ENCODE data around the gene C1orf53.

Gene C1orf53

GRCh38 chr1:197915862-197916499, 13.6 kb downstream of the C1orf53 start (continued):
- peak; percentile 61 for TF ChIP-seq ZBTB8A (tag by site-specific recombination; IDR thresholded peaks at IDR 0.05)
- no peak for TF ChIP-seq ZNF350 (tag by site-specific recombination; IDR thresholded peaks at IDR 0.05)
- no peak for TF ChIP-seq ZNF645 (tag by site-specific recombination; IDR thresholded peaks at IDR 0.05)
- TF ChIP-seq ZNF223 (tag by site-specific recombination; IDR thresholded peaks at IDR 0.05), result no peak
- peak; percentile 60 for TF ChIP-seq ZNF629 (tag by site-specific recombination; IDR thresholded peaks at IDR 0.05)
- no peak for TF ChIP-seq ZBTB44 (tag by site-specific recombination; IDR thresholded peaks at IDR 0.05)
- TF ChIP-seq, protein P1, sequence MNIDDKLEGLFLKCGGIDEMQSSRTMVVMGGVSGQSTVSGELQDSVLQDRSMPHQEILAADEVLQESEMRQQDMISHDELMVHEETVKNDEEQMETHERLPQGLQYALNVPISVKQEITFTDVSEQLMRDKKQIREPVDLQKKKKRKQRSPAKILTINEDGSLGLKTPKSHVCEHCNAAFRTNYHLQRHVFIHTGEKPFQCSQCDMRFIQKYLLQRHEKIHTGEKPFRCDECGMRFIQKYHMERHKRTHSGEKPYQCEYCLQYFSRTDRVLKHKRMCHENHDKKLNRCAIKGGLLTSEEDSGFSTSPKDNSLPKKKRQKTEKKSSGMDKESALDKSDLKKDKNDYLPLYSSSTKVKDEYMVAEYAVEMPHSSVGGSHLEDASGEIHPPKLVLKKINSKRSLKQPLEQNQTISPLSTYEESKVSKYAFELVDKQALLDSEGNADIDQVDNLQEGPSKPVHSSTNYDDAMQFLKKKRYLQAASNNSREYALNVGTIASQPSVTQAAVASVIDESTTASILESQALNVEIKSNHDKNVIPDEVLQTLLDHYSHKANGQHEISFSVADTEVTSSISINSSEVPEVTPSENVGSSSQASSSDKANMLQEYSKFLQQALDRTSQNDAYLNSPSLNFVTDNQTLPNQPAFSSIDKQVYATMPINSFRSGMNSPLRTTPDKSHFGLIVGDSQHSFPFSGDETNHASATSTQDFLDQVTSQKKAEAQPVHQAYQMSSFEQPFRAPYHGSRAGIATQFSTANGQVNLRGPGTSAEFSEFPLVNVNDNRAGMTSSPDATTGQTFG (tag by site-specific recombination; IDR thresholded peaks at IDR 0.05; ENCODE audit: borderline replicate concordance), result no peak
- 0 out of 2 replicates have a peak, but pooled peaks have one; percentile 52 for TF ChIP-seq ZNF2 (tag by site-specific recombination; IDR thresholded peaks at IDR 0.05)
- peak; percentile 36; the same call in 1 of the 2 replicates for TF ChIP-seq ZNF610 (tag by site-specific recombination; IDR thresholded peaks at IDR 0.05; ENCODE audit: borderline replicate concordance)
- 0 out of 2 replicates have a peak, but pooled peaks have one; percentile 24 for TF ChIP-seq EGR2 (tag by site-specific recombination; IDR thresholded peaks at IDR 0.05; ENCODE audit: low read depth)
- peak; percentile 20; the same call in 1 of the 2 replicates for TF ChIP-seq SP7 (tag by site-specific recombination; IDR thresholded peaks at IDR 0.05)
- no peak for TF ChIP-seq ZNF362 (tag by site-specific recombination; IDR thresholded peaks at IDR 0.05)
- no peak for TF ChIP-seq ZBTB6 (tag by site-specific recombination; IDR thresholded peaks at IDR 0.05)

DNA sequence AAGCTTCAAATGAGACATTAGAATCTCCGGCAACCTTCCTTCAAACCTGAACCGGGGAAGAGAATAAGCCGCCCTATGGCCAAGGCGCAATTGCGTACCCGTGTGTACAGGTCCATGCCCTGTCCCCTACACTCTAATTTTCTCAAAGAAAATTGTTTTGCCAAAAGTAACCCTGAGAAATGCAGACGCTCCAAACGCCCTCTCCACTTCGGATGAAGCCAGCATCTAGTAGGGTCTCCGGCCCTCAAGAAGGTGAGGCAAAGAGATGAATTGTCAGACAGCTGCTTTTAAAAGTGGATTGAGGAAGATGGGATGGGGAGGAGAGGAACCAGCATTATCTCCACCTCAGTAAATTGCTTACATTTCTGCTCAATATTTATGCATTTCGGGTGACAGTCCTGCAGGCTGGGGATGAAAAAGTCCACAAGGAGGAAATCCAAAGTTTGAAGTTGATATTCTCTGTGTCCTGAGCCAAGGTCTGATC, 14.1 kb downstream of the C1orf53 start:
- H3K27ac ChIP-seq (ENCODE audit: extremely low read depth, low read depth, low read length), result no peak overlapping the region

More for the DNA sequence above, 14.1 kb downstream of the C1orf53 start:
- ChIA-PET POLR2A (interaction anchor here (0.5 to 2.0 kb wide), 6 partner anchors 8 to 316 kb away, joined by 3 to 16 read pairs (median 4); partner anchors contain the start of genes C1orf53 and NEK7), CTCF (interaction anchor here (0.6 to 2.9 kb wide), 9 partner anchors 9 to 744 kb away, joined by 3 to 10 read pairs (median 3); no protein-coding TSS in a partner anchor)
- H3K4me3 ChIP-seq (ENCODE audit: low read depth, low read length), result peak overlapping the region; percentile 45
- H3K4me1 ChIP-seq (ENCODE audit: control insufficient read depth, insufficient read depth, low read length), result no peaks in the 10 kb centered on the region
- TF ChIP-seq ZBTB20 (tag by site-specific recombination; IDR thresholded peaks at IDR 0.05) (peak; percentile 56; the same call in 1 of the 2 replicates), ZNF561 (tag by site-specific recombination; IDR thresholded peaks at IDR 0.05; ENCODE audit: borderline replicate concordance) (0 out of 2 replicates have a peak, but pooled peaks have one; percentile 8), ZNF324 (tag by site-specific recombination; IDR thresholded peaks at IDR 0.05) (no peak)
- peaks cover 0 to 3% of the 10 kb centered on the region in 2 experiments; a peak in 1 of 3 replicates for H3K36me3 ChIP-seq (ENCODE audit: control insufficient read depth in 2 of 2, insufficient read depth in 1 of 2, low read length in 2 of 2)
- no peaks in the 10 kb centered on the region for H3K9me3 ChIP-seq (ENCODE audit: control insufficient read depth, insufficient read depth, low read depth, low read length)

Measured in HEK293 (cell line).